ENCODE data around the gene ANKRD24. TPM values are rescaled to one million over a fixed set of nuclear protein-coding genes. Genes with fewer than 3 reads are reported as not detected.
A peak's percentile ranks its signal among the peaks of the same experiment; 100 is the strongest.

Gene ANKRD24
- total and polyA plus RNA-seq, 2 of the 13 experiments (the other 11 are each of a cell fraction or from before 2014, with no cell fraction given): 0.13 to 0.24 TPM

- TF ChIP-seq ZNF597 (CRISPR knock-in tag; IDR thresholded peaks at IDR 0.05): no peak
- TF ChIP-seq ZNF407 (CRISPR knock-in tag; IDR thresholded peaks at IDR 0.05; ENCODE audit: not compliant biosample characterization): no peak
- TF ChIP-seq ARNT2 (CRISPR knock-in tag; IDR thresholded peaks at IDR 0.05; ENCODE audit: low read depth): no peak
- peak; percentile 57; the same call in 1 of the 2 replicates for TF ChIP-seq PATZ1 (CRISPR knock-in tag; IDR thresholded peaks at IDR 0.05)
- no peak for TF ChIP-seq EEA1 (CRISPR knock-in tag; IDR thresholded peaks at IDR 0.05; ENCODE audit: borderline replicate concordance)
- peak; percentile 73 for TF ChIP-seq ZMYM3 (CRISPR knock-in tag; IDR thresholded peaks at IDR 0.05)
- peak; percentile 32; the same call in 1 of the 2 replicates for TF ChIP-seq ZFY (CRISPR knock-in tag; IDR thresholded peaks at IDR 0.05)
- TF ChIP-seq ISL2 (CRISPR knock-in tag; IDR thresholded peaks at IDR 0.05): no peak
- TF ChIP-seq ZKSCAN1 (IDR thresholded peaks at IDR 0.05; ENCODE audit: low read length): no peak
- TF ChIP-seq HIVEP1 (CRISPR knock-in tag; IDR thresholded peaks at IDR 0.05): no peak
- no peak for TF ChIP-seq PRDM4 (CRISPR knock-in tag; IDR thresholded peaks at IDR 0.05; ENCODE audit: borderline replicate concordance)
- no peak for TF ChIP-seq ZNF235 (CRISPR knock-in tag; IDR thresholded peaks at IDR 0.05; ENCODE audit: borderline replicate concordance)
- TF ChIP-seq U2AF2 (IDR thresholded peaks at IDR 0.05; ENCODE audit: low read depth, low read length): no peak
Observed at GRCh38 chr19:4234142-4234861, 51.8 kb downstream of the ANKRD24 start (continued).
